Type B pancreatic cell (in vitro differentiated cells): Measurements from ENCODE around the gene DHTKD1. TPM values are rescaled to one million over a fixed set of nuclear protein-coding genes. Genes with fewer than 3 reads are reported as not detected.
"Not testable (repeated sequence)": the region's sequence is repeated elsewhere in the genome, so short reads cannot be mapped to it uniquely, and the experiment has no call there.

Source experiments
- DNase-seq: peaks from one replicate; pipeline ENCODE4 v3.0.0; 2021; ENCODE audit warnings: mixed read lengths; ENCODE audit not compliant: unreplicated experiment; ENCODE audit errors: extremely low spot score
- H3K27ac Mint-ChIP-seq: 2 replicates; pipeline ENCODE4 v1.8.0; 2021; ENCODE audit warnings: mild to moderate bottlenecking, mixed read lengths
- H3K27me3 Mint-ChIP-seq: 2 replicates; pipeline ENCODE4 v1.8.0; 2021; ENCODE audit warnings: mixed read lengths
- H3K36me3 Mint-ChIP-seq: 2 replicates; pipeline ENCODE4 v1.8.0; 2021; ENCODE audit warnings: mixed read lengths
- H3K4me1 Mint-ChIP-seq: one replicate; pipeline ENCODE4 v1.8.0; 2021; ENCODE audit warnings: mixed read lengths; ENCODE audit not compliant: unreplicated experiment
- H3K4me3 Mint-ChIP-seq: 2 replicates; pipeline ENCODE4 v1.8.0; 2021; ENCODE audit warnings: mild to moderate bottlenecking, mixed read lengths
- H3K9me3 Mint-ChIP-seq: 2 replicates; pipeline ENCODE4 v1.8.0; 2021; ENCODE audit warnings: mixed read lengths
- microRNA-seq: library from miRNA; unstranded; fragments of <30 nt; microRNA quantifications from one replicate; pipeline ENCODE4, GENCODE V29; 2020
- total RNA-seq: library from RNA; stranded (reverse); gene quantifications from 2 replicates; pipeline ENCODE4 v1.2.1, GENCODE V29; 2021; ENCODE audit warnings: low replicate concordance
- TF ChIP-seq, protein P1 (sequence below): fragments of 200-600 bp; sonication (generic); conservative IDR thresholded peaks from 2 replicates; pipeline ENCODE4 v1.5.0; 2021; ENCODE audit warnings: antibody characterized with exemption, mild to moderate bottlenecking

The DHTKD1 gene
- total RNA-seq, 1 donor from 2014 or later: 44.8 TPM

DNA sequence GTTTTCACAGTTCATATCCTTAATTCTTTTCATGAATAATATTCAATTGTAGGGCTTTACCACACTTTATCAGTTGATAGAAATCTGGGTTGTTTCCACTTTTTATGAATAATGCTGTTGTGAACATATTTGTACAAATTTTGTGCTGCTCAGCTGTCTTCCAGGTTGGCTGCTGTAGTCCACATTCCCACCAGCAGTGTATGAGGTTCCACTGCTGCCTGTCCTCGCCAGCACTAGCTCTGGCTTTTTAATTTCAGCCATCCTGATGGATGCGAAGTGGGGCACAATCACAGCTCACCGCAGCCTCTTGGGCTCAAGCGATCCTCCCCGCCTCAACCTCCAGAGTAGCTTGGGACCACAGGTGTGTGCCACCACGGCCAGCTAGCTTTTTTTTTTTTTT, 94.2 kb downstream of the DHTKD1 start:
- H3K27ac Mint-ChIP-seq: no peak overlapping the region
- no peak for DNase-seq
- H3K9me3 Mint-ChIP-seq: no peaks in the 10 kb centered on the region
- H3K36me3 Mint-ChIP-seq: peaks cover 15% of the 10 kb centered on the region
- TF ChIP-seq, protein P1, sequence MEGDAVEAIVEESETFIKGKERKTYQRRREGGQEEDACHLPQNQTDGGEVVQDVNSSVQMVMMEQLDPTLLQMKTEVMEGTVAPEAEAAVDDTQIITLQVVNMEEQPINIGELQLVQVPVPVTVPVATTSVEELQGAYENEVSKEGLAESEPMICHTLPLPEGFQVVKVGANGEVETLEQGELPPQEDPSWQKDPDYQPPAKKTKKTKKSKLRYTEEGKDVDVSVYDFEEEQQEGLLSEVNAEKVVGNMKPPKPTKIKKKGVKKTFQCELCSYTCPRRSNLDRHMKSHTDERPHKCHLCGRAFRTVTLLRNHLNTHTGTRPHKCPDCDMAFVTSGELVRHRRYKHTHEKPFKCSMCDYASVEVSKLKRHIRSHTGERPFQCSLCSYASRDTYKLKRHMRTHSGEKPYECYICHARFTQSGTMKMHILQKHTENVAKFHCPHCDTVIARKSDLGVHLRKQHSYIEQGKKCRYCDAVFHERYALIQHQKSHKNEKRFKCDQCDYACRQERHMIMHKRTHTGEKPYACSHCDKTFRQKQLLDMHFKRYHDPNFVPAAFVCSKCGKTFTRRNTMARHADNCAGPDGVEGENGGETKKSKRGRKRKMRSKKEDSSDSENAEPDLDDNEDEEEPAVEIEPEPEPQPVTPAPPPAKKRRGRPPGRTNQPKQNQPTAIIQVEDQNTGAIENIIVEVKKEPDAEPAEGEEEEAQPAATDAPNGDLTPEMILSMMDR: no peak
- no peaks in the 10 kb centered on the region for H3K4me1 Mint-ChIP-seq
- H3K4me3 Mint-ChIP-seq: no peak overlapping the region
- no peaks in the 10 kb centered on the region for H3K27me3 Mint-ChIP-seq

DNA sequence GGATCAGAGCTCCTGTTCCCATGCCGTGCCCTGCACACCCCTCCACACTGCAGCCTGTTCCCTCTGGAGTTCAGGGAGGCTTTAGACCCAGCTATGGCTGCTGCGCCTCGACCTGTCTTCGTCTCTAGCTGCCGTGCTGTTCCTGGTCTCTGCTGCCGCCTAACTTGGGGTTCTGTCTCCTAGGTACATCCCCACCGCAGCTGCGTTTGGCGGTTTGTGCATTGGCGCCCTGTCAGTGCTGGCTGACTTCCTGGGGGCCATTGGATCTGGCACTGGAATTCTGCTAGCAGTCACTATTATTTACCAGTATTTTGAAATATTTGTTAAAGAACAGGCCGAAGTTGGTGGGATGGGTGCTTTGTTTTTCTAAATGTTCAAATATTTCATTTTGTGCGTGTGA, 95.3 kb downstream of the DHTKD1 start:
- no peak overlapping the region for H3K4me3 Mint-ChIP-seq
- H3K27me3 Mint-ChIP-seq: no peaks in the 10 kb centered on the region
- H3K27ac Mint-ChIP-seq: no peak overlapping the region
- H3K36me3 Mint-ChIP-seq: peaks cover 21% of the 10 kb centered on the region
- H3K4me1 Mint-ChIP-seq: no peaks in the 10 kb centered on the region
- no peaks in the 10 kb centered on the region for H3K9me3 Mint-ChIP-seq
- TF ChIP-seq, protein P1: no peak
- no peak for DNase-seq

DNA sequence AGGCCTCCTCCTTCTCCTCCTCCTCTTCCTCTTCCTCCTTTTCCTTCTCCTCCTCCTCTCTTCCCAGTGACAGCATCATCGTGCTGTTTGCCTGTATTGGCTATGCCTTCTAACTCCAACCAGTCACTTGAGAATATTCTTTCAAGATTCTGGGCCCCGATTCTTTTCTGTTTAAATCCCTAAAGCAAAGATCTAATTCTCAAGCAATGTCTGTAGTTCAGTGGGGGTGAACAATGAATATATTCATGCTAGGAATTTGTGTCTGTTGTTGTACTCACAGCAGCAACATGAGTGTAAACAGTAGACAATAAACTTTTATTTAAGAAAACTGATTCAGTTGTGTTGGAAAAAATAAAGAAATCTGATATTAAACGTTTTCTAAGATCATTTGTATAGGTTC, 96.3 kb downstream of the DHTKD1 start:
- Mint-ChIP-seq H3K4me1 (no peaks in the 10 kb centered on the region), H3K27ac (peak overlapping the region; percentile 5), H3K27me3 (no peaks in the 10 kb centered on the region), H3K4me3 (no peak overlapping the region), H3K9me3 (no peaks in the 10 kb centered on the region), H3K36me3 (peaks cover 23% of the 10 kb centered on the region)
- DNase-seq: no peak
- TF ChIP-seq, protein P1: no peak

DNA sequence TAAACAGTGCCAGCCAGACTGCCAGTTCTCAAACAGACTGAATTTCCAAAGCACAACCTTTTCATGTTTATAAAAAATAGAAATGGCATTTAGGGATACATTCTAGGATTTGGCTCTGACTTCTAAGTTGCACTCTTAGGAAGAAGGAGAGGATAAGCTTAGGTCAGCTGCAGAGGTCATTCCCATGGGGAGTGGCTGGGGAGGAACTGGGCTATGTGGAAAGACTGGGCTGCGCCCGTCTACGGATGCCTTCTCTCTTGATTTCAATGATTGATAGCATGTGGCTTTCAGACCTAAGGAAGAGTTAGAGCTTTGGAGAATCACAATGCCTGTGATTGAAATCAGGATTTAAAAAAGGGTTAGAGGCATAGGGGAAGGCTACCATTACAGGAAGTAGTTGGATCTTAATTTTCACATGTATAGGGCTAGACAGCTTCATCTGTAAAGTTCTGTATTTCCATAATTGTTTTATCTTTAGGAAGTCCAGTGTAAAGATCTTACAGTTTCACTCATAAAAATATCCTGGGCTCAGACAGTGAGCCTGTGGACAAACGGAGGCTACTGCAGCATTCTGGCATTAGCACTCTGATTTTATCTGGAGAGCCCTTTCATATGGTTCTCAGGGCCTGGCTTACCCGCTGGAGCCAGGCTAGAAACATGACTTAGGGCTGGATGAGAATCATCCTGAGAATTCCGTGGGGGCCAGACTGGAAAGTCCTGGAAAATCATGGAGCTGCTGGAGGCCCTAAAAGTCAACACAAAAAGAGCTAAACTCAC, 97.4 kb downstream of the DHTKD1 start:
- DNase-seq: no peak
- no peaks in the 10 kb centered on the region for H3K4me1 Mint-ChIP-seq
- H3K9me3 Mint-ChIP-seq: no peaks in the 10 kb centered on the region
- peaks cover 31% of the 10 kb centered on the region for H3K36me3 Mint-ChIP-seq
- peak overlapping the region; percentile 64 for H3K27ac Mint-ChIP-seq
- H3K27me3 Mint-ChIP-seq: no peaks in the 10 kb centered on the region
- H3K4me3 Mint-ChIP-seq: no peak overlapping the region
- TF ChIP-seq, protein P1: no peak

DNA sequence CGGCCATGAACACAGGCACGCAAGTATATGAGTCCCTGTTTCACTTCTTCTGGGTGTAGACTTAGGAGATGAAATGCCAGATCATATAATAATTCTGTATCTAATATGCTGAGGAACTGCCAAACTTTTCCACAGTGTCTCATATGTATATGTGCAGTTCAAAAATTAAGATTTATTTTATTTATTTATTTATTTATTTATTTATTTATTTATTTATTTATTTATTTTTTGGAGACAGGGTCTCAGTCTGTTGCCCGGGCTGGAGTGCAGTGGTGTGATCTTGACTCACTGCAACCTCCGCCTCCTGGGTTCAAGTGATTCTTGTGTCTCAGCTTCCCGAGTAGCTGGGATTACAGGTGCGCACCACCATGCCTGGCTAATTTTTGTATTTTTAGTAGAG, 102.8 kb downstream of the DHTKD1 start:
- H3K36me3 Mint-ChIP-seq: peaks cover 35% of the 10 kb centered on the region
- H3K4me3 Mint-ChIP-seq, H3K9me3 Mint-ChIP-seq, H3K27ac Mint-ChIP-seq, H3K27me3 Mint-ChIP-seq, DNase-seq, H3K4me1 Mint-ChIP-seq: not testable (repeated sequence)

Small RNAs within 50 kb of the gene (microRNA-seq; reads per million reads assigned to microRNA genes)
- gene MIR548AK: not detected

Other genes with a start within 250 kb of the DHTKD1 start
- gene PROSER2, start 245.6 kb upstream of the DHTKD1 start, total RNA-seq: 6.7 and 12.6 TPM in 2 replicates
- gene UPF2, start 26.1 kb upstream of the DHTKD1 start, total RNA-seq: 21.8 and 25.8 TPM in 2 replicates
- 10.0 and 26.3 TPM in 2 replicates for gene SEC61A2, start 60.7 kb downstream of the DHTKD1 start, total RNA-seq
- gene NUDT5, start 126.9 kb downstream of the DHTKD1 start, total RNA-seq: 52.7 and 67.7 TPM in 2 replicates
- gene CDC123, start 127.2 kb downstream of the DHTKD1 start, total RNA-seq: 66.3 and 81.5 TPM in 2 replicates